Esophagus squamous epithelium (tissue), 5 donors: Measurements from ENCODE around the gene KCNAB2. TPM values are rescaled to one million over a fixed set of nuclear protein-coding genes. Genes with fewer than 3 reads are reported as not detected.

Experiments
- DNase-seq: peaks from one replicate; lab custom pipeline; 2025; lab: John Stamatoyannopoulos, UW
- H3K27ac ChIP-seq, 4 donors: fragments of 200-600 bp; sonication (generic); one replicate each; pipeline ENCODE4 v1.5.1; 2016 to 2019; ENCODE audit warnings: mild to moderate bottlenecking in 1 of 4
- H3K27me3 ChIP-seq, 4 donors: fragments of 200-600 bp; sonication (generic); 1 replicate in 3 of 4; 2 replicates in 1 of 4; pipeline versions ENCODE4 v1.5.1 to v1.6.0; 2017 to 2021; ENCODE audit warnings: antibody characterized with exemption in 1 of 4
- H3K36me3 ChIP-seq, 3 donors: fragments of 200-600 bp; sonication (generic); one replicate each; pipeline ENCODE4 v1.5.1; 2016 to 2019
- H3K4me1 ChIP-seq, 3 donors: fragments of 200-600 bp; sonication (generic); one replicate each; pipeline ENCODE4 v1.5.1; 2017 to 2019
- H3K4me3 ChIP-seq, 4 donors: fragments of 200-600 bp; sonication (generic); 1 replicate in 3 of 4; 2 replicates in 1 of 4; pipeline ENCODE4 v1.5.1; 2016 to 2019; ENCODE audit warnings: mild to moderate bottlenecking in 2 of 4, moderate library complexity in 1 of 4
- H3K9me3 ChIP-seq, 3 donors: fragments of 200-600 bp; sonication (generic); one replicate each; pipeline ENCODE4 v1.5.1; 2016 to 2019
- POLR2A ChIP-seq, 4 donors: fragments of 450-650 bp; IDR thresholded peaks; one replicate each; pipeline ENCODE4 v1.6.1; 2017; ENCODE audit warnings: antibody characterized with exemption in 4 of 4, mild to moderate bottlenecking in 4 of 4, moderate library complexity in 3 of 4
- WGBS, 2 donors: methylation state at CpG; one replicate each; pipeline ENCODE4 v1.1.5; 2018; 5-methylcytosine and 5-hydroxymethylcytosine counted together
- intact Hi-C: fragments of 100-400 bp; cut with DNase I; formaldehyde crosslinking; loops from one replicate; pipeline ENCODE4 v1.15.0; 2022
- total RNA-seq, 4 donors: library from RNA; depleted of rRNA; stranded (reverse); fragments of >200 nt; gene quantifications; one replicate each; pipeline ENCODE4 v1.1.0, GENCODE V29; 2016
- TF ChIP-seq, protein P1 (sequence below), 6 experiments: fragments of 450-650 bp in 4 of 6; fragments of 200-600 bp in 2 of 6; sonication (generic) in 2 of 6; IDR thresholded peaks; one replicate each; pipeline ENCODE4 v1.5.1; 2016 to 2019; ENCODE audit warnings: antibody characterized with exemption in 6 of 6, mild to moderate bottlenecking in 4 of 6, moderate library complexity in 4 of 6
- donor health status: DM: yes; HTN: yes; CAD: no.

The KCNAB2 gene
- total RNA-seq, 4 donors from 2014 or later, result 1.8 to 9.3 (median 3.9) TPM

DNA sequence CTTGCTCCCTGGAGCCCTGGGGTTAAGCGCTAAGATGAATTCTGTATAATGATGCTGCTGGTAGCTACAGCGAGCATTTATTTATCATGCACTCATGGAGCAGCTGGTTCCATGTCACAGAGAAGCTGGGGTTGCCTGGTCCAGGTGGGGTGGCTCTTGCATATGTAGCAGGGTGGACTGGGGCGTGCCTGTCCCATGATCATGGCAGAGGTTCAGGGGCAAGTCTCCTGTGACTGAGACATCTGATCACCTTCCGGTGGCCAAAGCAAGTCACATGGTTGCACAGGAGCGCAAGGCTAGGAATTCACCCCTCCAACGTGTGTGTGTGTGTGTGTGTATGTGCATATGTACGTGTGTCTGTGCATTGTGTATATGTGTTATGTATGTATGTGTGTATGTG, 15.6 kb upstream of the KCNAB2 start:
- Histone ChIP-seq H3K4me3 (no peak overlapping the region), H3K36me3 (no peaks in the 10 kb centered on the region), H3K27ac (no peak overlapping the region), H3K9me3 (no peaks in the 10 kb centered on the region), H3K4me1 (peaks cover 7 to 21% (median 10%) of the 10 kb centered on the region in 3 donors), H3K27me3 (peaks cover 0 to 91% (median 0%) of the 10 kb centered on the region in 4 donors)
- WGBS, 2 donors, result 77 to 85% methylated on average over 5 to 7 of the region's 7 CpGs
- TF ChIP-seq, protein P1, sequence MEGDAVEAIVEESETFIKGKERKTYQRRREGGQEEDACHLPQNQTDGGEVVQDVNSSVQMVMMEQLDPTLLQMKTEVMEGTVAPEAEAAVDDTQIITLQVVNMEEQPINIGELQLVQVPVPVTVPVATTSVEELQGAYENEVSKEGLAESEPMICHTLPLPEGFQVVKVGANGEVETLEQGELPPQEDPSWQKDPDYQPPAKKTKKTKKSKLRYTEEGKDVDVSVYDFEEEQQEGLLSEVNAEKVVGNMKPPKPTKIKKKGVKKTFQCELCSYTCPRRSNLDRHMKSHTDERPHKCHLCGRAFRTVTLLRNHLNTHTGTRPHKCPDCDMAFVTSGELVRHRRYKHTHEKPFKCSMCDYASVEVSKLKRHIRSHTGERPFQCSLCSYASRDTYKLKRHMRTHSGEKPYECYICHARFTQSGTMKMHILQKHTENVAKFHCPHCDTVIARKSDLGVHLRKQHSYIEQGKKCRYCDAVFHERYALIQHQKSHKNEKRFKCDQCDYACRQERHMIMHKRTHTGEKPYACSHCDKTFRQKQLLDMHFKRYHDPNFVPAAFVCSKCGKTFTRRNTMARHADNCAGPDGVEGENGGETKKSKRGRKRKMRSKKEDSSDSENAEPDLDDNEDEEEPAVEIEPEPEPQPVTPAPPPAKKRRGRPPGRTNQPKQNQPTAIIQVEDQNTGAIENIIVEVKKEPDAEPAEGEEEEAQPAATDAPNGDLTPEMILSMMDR (IDR thresholded peaks at IDR 0.05), result no peak
- TF ChIP-seq POLR2A (IDR thresholded peaks at IDR 0.05), result no peak
- DNase-seq, result no peak
- intact Hi-C loops, result no loop called here

DNA sequence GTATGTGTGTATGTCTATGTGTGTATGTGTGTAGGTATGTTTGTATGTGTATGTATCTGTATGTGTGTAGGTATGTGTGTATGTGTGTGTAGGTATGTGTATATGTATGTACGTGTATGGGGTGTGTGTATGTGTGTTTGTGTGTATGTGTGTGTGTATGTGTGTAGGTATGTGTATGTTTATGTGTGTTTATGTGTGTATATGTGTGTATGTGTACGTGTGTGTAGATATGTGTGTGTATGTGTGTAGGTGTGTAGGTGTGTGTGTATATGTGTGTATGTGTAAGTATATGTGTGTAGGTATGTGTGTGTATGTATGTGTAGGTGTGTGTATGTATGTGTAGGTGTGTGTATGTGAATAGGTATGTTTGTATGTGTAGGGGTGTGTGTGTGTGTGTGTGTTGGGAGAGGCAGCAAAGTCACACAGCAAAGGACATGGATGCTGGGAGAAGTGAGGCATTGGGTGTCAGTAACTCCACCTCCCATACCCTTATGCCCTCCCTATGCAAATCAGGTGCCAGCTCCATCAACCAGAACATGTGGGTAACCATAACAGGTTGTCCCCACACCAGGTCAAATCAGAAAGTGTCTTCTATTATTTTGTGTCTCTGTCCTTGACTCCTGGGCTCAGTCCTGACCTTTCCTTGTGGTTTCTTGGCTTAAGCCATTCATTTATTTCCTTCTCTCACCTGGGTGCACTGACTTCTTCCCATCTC, 15.0 kb upstream of the KCNAB2 start:
- Histone ChIP-seq H3K4me1 (peaks cover 1 to 15% (median 5%) of the 10 kb centered on the region in 3 donors), H3K36me3 (no peaks in the 10 kb centered on the region), H3K27ac (no peak overlapping the region), H3K4me3 (no peak overlapping the region), H3K27me3 (peaks cover 0 to 89% (median 0%) of the 10 kb centered on the region in 4 donors), H3K9me3 (no peaks in the 10 kb centered on the region)
- DNase-seq, result no peak
- TF ChIP-seq, protein P1 (IDR thresholded peaks at IDR 0.05), result no peak
- no peak for TF ChIP-seq POLR2A (IDR thresholded peaks at IDR 0.05)
- intact Hi-C loops, result no loop called here
- 75 to 86% methylated on average over 2 of the region's 2 CpGs for WGBS, 2 donors

DNA sequence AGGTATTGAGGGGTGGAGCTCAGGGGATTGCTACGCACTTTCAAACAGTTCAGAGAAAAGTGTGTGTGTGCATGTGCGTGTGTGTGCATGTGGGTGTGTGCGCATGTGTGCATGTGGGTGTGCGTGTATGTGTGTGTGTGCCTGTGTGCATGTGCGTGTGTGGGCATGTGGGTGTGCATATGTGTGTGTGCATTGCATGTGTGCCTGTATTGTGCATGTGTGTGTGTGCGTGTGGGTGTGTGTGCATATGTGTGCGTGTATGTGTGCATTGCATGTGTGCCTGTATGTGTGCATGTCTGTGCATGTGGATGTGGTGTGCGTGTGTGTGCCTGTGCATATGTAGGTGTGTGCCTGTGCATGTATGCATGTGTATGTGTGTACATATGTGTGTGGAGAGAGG, 12.6 kb upstream of the KCNAB2 start:
- no peak overlapping the region for H3K4me3 ChIP-seq
- H3K9me3 ChIP-seq, result no peaks in the 10 kb centered on the region
- no peaks in the 10 kb centered on the region for H3K36me3 ChIP-seq
- H3K27ac ChIP-seq, result no peak overlapping the region
- no peak for DNase-seq
- intact Hi-C loops, result no loop called here
- 91% methylated on average over 8 of the region's 8 CpGs for WGBS, 2 donors
- peaks cover 0 to 70% (median 0%) of the 10 kb centered on the region in 4 donors for H3K27me3 ChIP-seq
- TF ChIP-seq, protein P1 (IDR thresholded peaks at IDR 0.05), result no peak
- TF ChIP-seq POLR2A (IDR thresholded peaks at IDR 0.05), result no peak
- peaks cover 0 to 5% (median 0%) of the 10 kb centered on the region in 3 donors for H3K4me1 ChIP-seq

DNA sequence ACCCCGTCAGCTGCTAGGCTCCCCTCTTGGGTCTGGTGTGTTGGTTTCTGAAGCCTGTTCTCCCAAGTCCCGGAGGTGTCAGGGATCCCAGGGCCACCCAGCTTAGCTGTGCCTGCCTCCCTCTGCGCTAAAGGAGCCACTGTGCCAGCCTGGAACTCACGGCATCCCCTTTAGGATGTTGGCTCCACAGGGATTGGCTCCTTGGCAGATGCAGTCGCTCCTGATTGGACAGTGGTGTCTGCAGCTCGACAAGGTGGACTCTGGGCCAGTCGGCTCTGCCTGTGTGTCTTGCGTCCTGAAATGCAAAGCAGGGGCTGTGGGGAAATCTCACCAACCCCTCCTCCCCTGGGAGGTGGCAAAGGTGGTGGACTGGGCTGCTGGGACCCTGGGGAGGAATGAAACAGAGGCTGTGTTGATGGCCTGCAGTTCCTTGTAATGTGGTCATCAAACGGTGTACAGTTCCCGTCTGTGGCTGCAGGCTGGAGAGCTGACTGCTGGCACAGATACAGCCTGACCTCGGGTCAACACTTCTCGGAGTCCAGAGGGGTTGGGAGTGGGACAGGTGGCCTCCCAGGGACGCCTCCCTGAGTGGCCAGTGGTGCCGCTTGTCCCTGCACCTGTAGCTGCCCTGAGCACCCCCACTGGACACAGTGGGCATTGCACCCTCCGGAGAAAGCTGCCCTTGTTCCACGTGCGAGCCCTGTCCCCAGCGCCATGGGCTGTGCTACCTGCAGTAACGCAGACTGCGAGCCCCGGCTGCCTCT, 11.5 kb upstream of the KCNAB2 start:
- Histone ChIP-seq H3K9me3 (no peaks in the 10 kb centered on the region), H3K36me3 (no peaks in the 10 kb centered on the region), H3K4me1 (peaks cover 0 to 5% (median 0%) of the 10 kb centered on the region in 3 donors), H3K27ac (no peak overlapping the region), H3K27me3 (peaks cover 0 to 69% (median 0%) of the 10 kb centered on the region in 4 donors), H3K4me3 (no peak overlapping the region)
- intact Hi-C loops, result no loop called here
- WGBS, 2 donors, result 28 to 41% methylated on average over 3 to 8 of the region's 21 CpGs
- no peak for DNase-seq
- TF ChIP-seq POLR2A (IDR thresholded peaks at IDR 0.05), result no peak
- TF ChIP-seq, protein P1 (IDR thresholded peaks at IDR 0.05), result peak; percentile 17 to 71 (median 50)

DNA sequence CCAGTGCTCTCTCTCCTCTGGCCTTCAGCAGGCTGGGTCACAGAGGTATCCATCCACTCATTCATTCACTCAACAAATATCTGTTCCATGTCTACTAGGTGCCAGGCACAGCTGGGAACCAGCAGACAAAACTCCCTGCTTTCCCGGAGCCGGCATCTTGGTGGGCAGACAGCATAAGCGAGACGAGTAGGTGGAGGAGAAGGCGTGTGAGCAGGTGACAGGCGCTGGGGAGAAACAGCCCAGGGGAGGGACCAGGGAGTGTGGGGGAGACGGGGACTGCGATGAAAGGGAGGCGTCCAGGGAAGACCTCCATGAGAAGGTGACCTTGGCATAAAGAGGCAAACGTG, 11.0 kb upstream of the KCNAB2 start:
- H3K4me3 ChIP-seq, result no peak overlapping the region
- TF ChIP-seq POLR2A (IDR thresholded peaks at IDR 0.05), result no peak
- TF ChIP-seq, protein P1 (IDR thresholded peaks at IDR 0.05), result no peak
- no peaks in the 10 kb centered on the region for H3K4me1 ChIP-seq
- H3K27ac ChIP-seq, result no peak overlapping the region
- no peaks in the 10 kb centered on the region for H3K36me3 ChIP-seq
- H3K9me3 ChIP-seq, result no peaks in the 10 kb centered on the region
- intact Hi-C loops, result no loop called here
- WGBS, 2 donors, result 71 to 73% methylated on average over 8 to 10 of the region's 10 CpGs
- H3K27me3 ChIP-seq, result peaks cover 0 to 69% (median 0%) of the 10 kb centered on the region in 4 donors
- DNase-seq, result no peak
